GM12891 (cell line): ENCODE measurements around the gene PTPRG.

ENCODE experiments used
- POLR2A ChIP-seq: IDR thresholded peaks from 2 replicates; pipeline ENCODE4 v1.6.1; 2011; ENCODE audit warnings: low read depth, low read length, control low read depth
- POLR2AphosphoS5 ChIP-seq: IDR thresholded peaks from 2 replicates; pipeline ENCODE4 v1.6.1; 2011; ENCODE audit warnings: low read depth, low read length, control low read depth
- POU2F2 ChIP-seq: IDR thresholded peaks from 2 replicates; pipeline ENCODE4 v1.6.1; 2011; ENCODE audit warnings: low read depth, mild to moderate bottlenecking, control low read depth, low read length, moderate library complexity
- TAF1 ChIP-seq: IDR thresholded peaks from 2 replicates; pipeline ENCODE4 v1.6.1; 2011; ENCODE audit warnings: low read depth, low read length, control low read depth

- no peak for TF ChIP-seq POLR2AphosphoS5
- TF ChIP-seq TAF1, result no peak
- TF ChIP-seq POLR2A, result no peak
- TF ChIP-seq POU2F2, result no peak
These were observed 310.8 kb downstream of the PTPRG start for GRCh38 chr3:61872077-61872706.
